Measurements from ENCODE around the gene TBC1D22B. TPM values are rescaled to one million over a fixed set of nuclear protein-coding genes. Genes with fewer than 3 reads are reported as not detected.

Gene TBC1D22B
- polyA plus RNA-seq, 12 donors: 6.6 to 12.9 (median 7.3) TPM; not detected in 1

GRCh38 chr6:37239526-37239925, 18.0 kb upstream of the TBC1D22B start:
- no peak for DNase-seq

- DNase-seq: peak; percentile 95
Measured at GRCh38 chr6:37239950-37240713, 17.4 kb upstream of the TBC1D22B start.

- DNase-seq: no peak
Measured at GRCh38 chr6:37241131-37241530, 16.4 kb upstream of the TBC1D22B start.

- DNase-seq: no peak
Measured at GRCh38 chr6:37241775-37242428, 15.7 kb upstream of the TBC1D22B start.

GRCh38 chr6:37242429-37243052, 15.0 kb upstream of the TBC1D22B start:
- no peak for DNase-seq

GRCh38 chr6:37243131-37243815, 14.3 kb upstream of the TBC1D22B start:
- DNase-seq: no peak

- DNase-seq: no peak
Measured at GRCh38 chr6:37243816-37244370, 13.7 kb upstream of the TBC1D22B start.

GRCh38 chr6:37244430-37245310, 12.9 kb upstream of the TBC1D22B start:
- peak; percentile 97 for DNase-seq

GRCh38 chr6:37251211-37251780, 6.3 kb upstream of the TBC1D22B start:
- no peak for DNase-seq

- no peak for DNase-seq
Measured at GRCh38 chr6:37253486-37254007, 4.0 kb upstream of the TBC1D22B start.

- no peak for DNase-seq
Measured at GRCh38 chr6:37254881-37255280, 2.7 kb upstream of the TBC1D22B start.

GRCh38 chr6:37256692-37257319, 766 bp upstream of the TBC1D22B start:
- DNase-seq: no peak

- DNase-seq: no peak
Measured at GRCh38 chr6:37257320-37257633, 295 bp upstream of the TBC1D22B start.

GRCh38 chr6:37258405-37259105, 983 bp downstream of the TBC1D22B start:
- peak; percentile 21 for DNase-seq

- DNase-seq: no peak
Measured at GRCh38 chr6:37259191-37259590, 1.6 kb downstream of the TBC1D22B start.

- DNase-seq: no peak
Measured at GRCh38 chr6:37260040-37260439, 2.5 kb downstream of the TBC1D22B start.

GRCh38 chr6:37260444-37260843, 2.9 kb downstream of the TBC1D22B start:
- DNase-seq: no peak

- no peak for DNase-seq
Measured at GRCh38 chr6:37261198-37261597, 3.6 kb downstream of the TBC1D22B start.

- no peak for DNase-seq
Measured at GRCh38 chr6:37262446-37263026, 5.0 kb downstream of the TBC1D22B start.

Data from muscle of arm (tissue), 12 donors.